Myocyte (in vitro differentiated cells): ENCODE measurements around the gene INTS11. TPM values are rescaled to one million over a fixed set of nuclear protein-coding genes. Genes with fewer than 3 reads are reported as not detected.

Experiments
- DNase-seq: peaks from one replicate; pipeline ENCODE4 v3.0.0-alpha.2; 2012; ENCODE audit warnings: low read depth
- total RNA-seq: library from RNA; depleted of rRNA; stranded (reverse); fragments of >200 nt; gene quantifications from 2 replicates; pipeline ENCODE4 v1.2.3, GENCODE V29; 2014

Gene INTS11
- total RNA-seq, 1 donor from 2014 or later = 74.5 TPM

GRCh38 chr1:1345384-1345783 lies 20.9 kb upstream of the INTS11 start:
- peak; percentile 68 for DNase-seq

- peak; percentile 54 for DNase-seq
These were observed 20.3 kb upstream of the INTS11 start for GRCh38 chr1:1344655-1345361.

- DNase-seq = no peak
These were observed 19.5 kb upstream of the INTS11 start for GRCh38 chr1:1343811-1344421.

GRCh38 chr1:1342584-1343115 lies 18.2 kb upstream of the INTS11 start:
- no peak for DNase-seq

- DNase-seq = no peak
These were observed 17.7 kb upstream of the INTS11 start for GRCh38 chr1:1342061-1342562.

GRCh38 chr1:1341549-1342021 lies 17.1 kb upstream of the INTS11 start:
- DNase-seq = no peak

GRCh38 chr1:1340791-1341548 lies 16.5 kb upstream of the INTS11 start:
- DNase-seq = no peak

GRCh38 chr1:1340185-1340584 lies 15.7 kb upstream of the INTS11 start:
- no peak for DNase-seq

- DNase-seq = no peak
These were observed 13.8 kb upstream of the INTS11 start for GRCh38 chr1:1338278-1338677.

- DNase-seq = no peak
These were observed 13.3 kb upstream of the INTS11 start for GRCh38 chr1:1337793-1338147.

GRCh38 chr1:1336931-1337792 lies 12.7 kb upstream of the INTS11 start:
- DNase-seq = no peak

GRCh38 chr1:1336446-1336845 lies 12.0 kb upstream of the INTS11 start:
- DNase-seq = no peak

GRCh38 chr1:1335792-1336248 lies 11.4 kb upstream of the INTS11 start:
- DNase-seq = no peak

GRCh38 chr1:1335283-1335682 lies 10.8 kb upstream of the INTS11 start:
- DNase-seq = no peak

- no peak for DNase-seq
These were observed 10.4 kb upstream of the INTS11 start for GRCh38 chr1:1334835-1335234.

GRCh38 chr1:1333551-1334241 lies 9.2 kb upstream of the INTS11 start:
- DNase-seq = no peak

GRCh38 chr1:1332774-1333480 lies 8.5 kb upstream of the INTS11 start:
- DNase-seq = no peak

GRCh38 chr1:1332031-1332755 lies 7.7 kb upstream of the INTS11 start:
- no peak for DNase-seq
